H9 (cell line): ENCODE data around the gene ARNT2. TPM values are rescaled to one million over a fixed set of nuclear protein-coding genes. Genes with fewer than 3 reads are reported as not detected.

ENCODE experiments used
- DNase-seq: peaks from one replicate; pipeline ENCODE4 v3.0.0-alpha.2; 2017
- H2AFZ ChIP-seq: one replicate; pipeline ENCODE4 v1.6.1; 2013; ENCODE audit warnings: mild to moderate bottlenecking, low read length, control low read depth, moderate library complexity
- H2AK5ac ChIP-seq: 2 replicates; pipeline ENCODE4 v1.6.1; 2013; ENCODE audit warnings: low read length, control low read depth, mixed read lengths; ENCODE audit not compliant: insufficient read length
- H2BK120ac ChIP-seq: one replicate; pipeline ENCODE4 v1.6.1; 2013; ENCODE audit warnings: low read depth, mild to moderate bottlenecking, low read length, control low read depth, inconsistent platforms; ENCODE audit not compliant: poor library complexity, severe bottlenecking
- H2BK12ac ChIP-seq: 2 replicates; pipeline ENCODE4 v1.6.1; 2013; ENCODE audit warnings: low read length, control low read depth, mixed read lengths, low read depth; ENCODE audit not compliant: insufficient read length
- H2BK15ac ChIP-seq: 2 replicates; pipeline ENCODE4 v1.6.1; 2013; ENCODE audit warnings: low read depth, low read length, control low read depth
- H2BK20ac ChIP-seq: one replicate; pipeline ENCODE4 v1.6.1; 2013; ENCODE audit warnings: low read depth, mild to moderate bottlenecking, low read length, control low read depth, inconsistent platforms; ENCODE audit not compliant: poor library complexity, severe bottlenecking
- H2BK5ac ChIP-seq: 2 replicates; pipeline ENCODE4 v1.6.1; 2013; ENCODE audit warnings: low read length, control low read depth, mixed read lengths; ENCODE audit not compliant: insufficient read length
- H3K14ac ChIP-seq: 2 replicates; pipeline ENCODE4 v1.6.1; 2013; ENCODE audit warnings: low read length, control low read depth; ENCODE audit not compliant: insufficient read depth
- H3K18ac ChIP-seq: 2 replicates; pipeline ENCODE4 v1.6.1; 2013; ENCODE audit warnings: low read depth, mild to moderate bottlenecking, mixed read lengths, low read length, control low read depth; ENCODE audit not compliant: insufficient read length
- H3K23ac ChIP-seq: 2 replicates; pipeline ENCODE4 v1.6.1; 2013; ENCODE audit warnings: low read length, control low read depth, mixed read lengths, low read depth; ENCODE audit not compliant: insufficient read length
- H3K23me2 ChIP-seq: 2 replicates; pipeline ENCODE4 v1.6.1; 2013; ENCODE audit warnings: low read depth, mild to moderate bottlenecking, mixed read lengths, low read length, control low read depth; ENCODE audit not compliant: insufficient read length, poor library complexity, severe bottlenecking
- H3K27ac ChIP-seq: 2 replicates; pipeline ENCODE4 v1.5.1; 2013; ENCODE audit warnings: low read length, control low read depth, mixed read lengths, low read depth; ENCODE audit not compliant: insufficient read length
- H3K27me3 ChIP-seq: 2 replicates; pipeline ENCODE4 v1.6.1; 2013; ENCODE audit warnings: low read length, control low read depth, inconsistent platforms; ENCODE audit not compliant: insufficient read depth
- H3K4ac ChIP-seq: 2 replicates; pipeline ENCODE4 v1.6.1; 2013; ENCODE audit warnings: low read depth, mild to moderate bottlenecking, control low read depth, inconsistent platforms, low read length, moderate library complexity
- H3K4me1 ChIP-seq: 2 replicates; pipeline ENCODE4 v1.6.1; 2013; ENCODE audit warnings: low read length, control low read depth, inconsistent platforms; ENCODE audit not compliant: insufficient read depth
- H3K4me2 ChIP-seq: 2 replicates; pipeline ENCODE4 v1.6.1; 2013; ENCODE audit warnings: low read length, control low read depth, mixed read lengths; ENCODE audit not compliant: insufficient read length, insufficient read depth
- H3K56ac ChIP-seq: 2 replicates; pipeline ENCODE4 v1.6.1; 2013; ENCODE audit warnings: low read depth, mild to moderate bottlenecking, mixed read lengths, low read length, control low read depth; ENCODE audit not compliant: insufficient read length
- H3K79me1 ChIP-seq: 2 replicates; pipeline ENCODE4 v1.6.1; 2013; ENCODE audit warnings: low read depth, mild to moderate bottlenecking, moderate library complexity, low read length, control low read depth, inconsistent platforms; ENCODE audit not compliant: insufficient read depth, poor library complexity, severe bottlenecking
- H3K79me2 ChIP-seq: 2 replicates; pipeline ENCODE4 v1.6.1; 2013; ENCODE audit warnings: low read length, control low read depth, inconsistent platforms; ENCODE audit not compliant: insufficient read depth
- H3K9ac ChIP-seq: 2 replicates; pipeline ENCODE4 v1.6.1; 2013; ENCODE audit warnings: low read length, control low read depth, mixed read lengths; ENCODE audit not compliant: insufficient read length; ENCODE audit errors: extremely low read depth
- H3K9me3 ChIP-seq: one replicate; pipeline ENCODE4 v1.6.1; 2013; ENCODE audit warnings: low read depth, low read length, inconsistent platforms; ENCODE audit not compliant: control insufficient read depth
- H3T11ph ChIP-seq: one replicate; pipeline ENCODE4 v1.6.1; 2013; ENCODE audit warnings: mild to moderate bottlenecking, low read length, control low read depth, inconsistent platforms
- H4K20me1 ChIP-seq: one replicate; pipeline ENCODE4 v1.6.1; 2013; ENCODE audit not compliant: control insufficient read depth, insufficient read length, insufficient read depth
- H4K5ac ChIP-seq: 2 replicates; pipeline ENCODE4 v1.6.1; 2013; ENCODE audit warnings: low read depth, mild to moderate bottlenecking, mixed read lengths, low read length, control low read depth; ENCODE audit not compliant: insufficient read length
- H4K8ac ChIP-seq: replicated peaks from 2 replicates; pipeline ENCODE4 v1.6.1; 2013; ENCODE audit warnings: low read length, control low read depth, mixed read lengths, low read depth; ENCODE audit not compliant: insufficient read length
- H4K91ac ChIP-seq: 2 replicates; pipeline ENCODE4 v1.6.1; 2013; ENCODE audit warnings: low read depth, mild to moderate bottlenecking, moderate library complexity, mixed read lengths, low read length, control low read depth; ENCODE audit not compliant: insufficient read length
- H3K27ac Mint-ChIP-seq, 3 experiments: 2 replicates in 2 of 3; 3 replicates in 1 of 3; pipeline ENCODE4 v1.8.0; 2020 to 2021; ENCODE audit warnings: mixed read lengths in 3 of 3, mild to moderate bottlenecking in 1 of 3, moderate library complexity in 1 of 3
- H3K27me3 Mint-ChIP-seq: 2 replicates; pipeline ENCODE4 v1.8.0; 2021; ENCODE audit warnings: low read depth, mild to moderate bottlenecking, moderate library complexity, mixed read lengths
- H3K36me3 Mint-ChIP-seq, 3 experiments: 2 replicates in 2 of 3; 3 replicates in 1 of 3; pipeline ENCODE4 v1.8.0; 2020 to 2021; ENCODE audit warnings: low read depth in 3 of 3, mixed read lengths in 3 of 3; ENCODE audit not compliant: insufficient read depth in 1 of 3
- H3K4me1 Mint-ChIP-seq, 2 experiments: 2 replicates each; pipeline ENCODE4 v1.8.0; 2020; ENCODE audit warnings: mixed read lengths in 2 of 2
- H3K4me3 Mint-ChIP-seq, 2 experiments: 2 replicates in 1 of 2; 3 replicates in 1 of 2; pipeline ENCODE4 v1.8.0; 2020 to 2021; ENCODE audit warnings: mild to moderate bottlenecking in 2 of 2, mixed read lengths in 2 of 2, moderate library complexity in 1 of 2
- H3K9me3 Mint-ChIP-seq, 2 experiments: 2 replicates in 1 of 2; 3 replicates in 1 of 2; pipeline ENCODE4 v1.8.0; 2020; ENCODE audit warnings: mild to moderate bottlenecking in 2 of 2, mixed read lengths in 2 of 2, moderate library complexity in 1 of 2
- CTCF ChIP-seq: fragments of 200-600 bp; sonication (generic); conservative IDR thresholded peaks from 3 replicates; pipeline ENCODE4 v1.8.0; 2021; ENCODE audit warnings: antibody characterized with exemption, mild to moderate bottlenecking
- WGBS: extraction: QIAGEN DNeasy Blood & Tissue Kit; methylation state at CpG from one replicate; pipeline ENCODE4 v1.1.7; 2013; ENCODE audit warnings: missing lambda C conversion rate, low lambda C conversion rate, mixed read lengths; ENCODE audit not compliant: insufficient read length; ENCODE audit errors: extremely low coverage; 5-methylcytosine and 5-hydroxymethylcytosine counted together
- total RNA-seq: library from RNA; stranded (reverse); gene quantifications from 2 replicates; pipeline ENCODE4 v1.2.1, GENCODE V29; 2021

The ARNT2 gene
- total RNA-seq, 1 experiment from 2014 or later, result 10.5 TPM

- no peak overlapping the region for H3T11ph ChIP-seq
- H4K5ac ChIP-seq, result no peak overlapping the region
- H3K4me1 ChIP-seq, result no peaks in the 10 kb centered on the region; the same call in 1 of the 2 replicates
- H2BK5ac ChIP-seq, result no peak overlapping the region
- H3K36me3 Mint-ChIP-seq, result no peaks in the 10 kb centered on the region; a peak in 1 of 7 replicates
- no peak overlapping the region for H3K4me3 Mint-ChIP-seq
- no peak overlapping the region for H3K9ac ChIP-seq
- H3K27me3 Mint-ChIP-seq, result no peaks in the 10 kb centered on the region
- no peaks in the 10 kb centered on the region for H4K20me1 ChIP-seq
- H2BK120ac ChIP-seq, result no peak overlapping the region
- H3K27ac ChIP-seq, result no peak overlapping the region
- H2AFZ ChIP-seq, result no peak overlapping the region
- no peak for TF ChIP-seq CTCF
- H4K8ac ChIP-seq, result no peak overlapping the region
- no peaks in the 10 kb centered on the region for H3K27me3 ChIP-seq
- no peak overlapping the region for H3K56ac ChIP-seq
- H3K9me3 Mint-ChIP-seq, result no peaks in the 10 kb centered on the region
- H3K9me3 ChIP-seq, result no peaks in the 10 kb centered on the region
- H2BK12ac ChIP-seq, result no peak overlapping the region
- H2BK15ac ChIP-seq, result no peak overlapping the region
- H3K23ac ChIP-seq, result no peak overlapping the region
- H2AK5ac ChIP-seq, result no peak overlapping the region
- no peak overlapping the region for H3K14ac ChIP-seq
- no peaks in the 10 kb centered on the region for H3K23me2 ChIP-seq
- H4K91ac ChIP-seq, result no peak overlapping the region
- H3K27ac Mint-ChIP-seq, result no peak overlapping the region
- H3K18ac ChIP-seq, result no peak overlapping the region
- H2BK20ac ChIP-seq, result no peak overlapping the region
- H3K79me2 ChIP-seq, result no peaks in the 10 kb centered on the region
- H3K4me2 ChIP-seq, result no peak overlapping the region
- no peak for DNase-seq
- no CpG with 5 or more reads among the region's 4 CpGs for WGBS
- no peak overlapping the region for H3K4ac ChIP-seq
- peaks cover 13 to 16% of the 10 kb centered on the region in 2 experiments for H3K4me1 Mint-ChIP-seq
- H3K79me1 ChIP-seq, result no peaks in the 10 kb centered on the region
Observed at GRCh38 chr15:80601256-80601655, 197.1 kb downstream of the ARNT2 start.
